Germinal center (tissue), 1 donor: Measurements from ENCODE around the gene CCDC17.
"Not testable (repeated sequence)": the region's sequence is repeated elsewhere in the genome, so short reads cannot be mapped to it uniquely, and the experiment has no call there.

Experiments
- DNase-seq: peaks from one replicate; pipeline ENCODE4 v3.0.0; 2012; ENCODE audit warnings: mixed read lengths, low spot score

The CCDC17 gene

DNA sequence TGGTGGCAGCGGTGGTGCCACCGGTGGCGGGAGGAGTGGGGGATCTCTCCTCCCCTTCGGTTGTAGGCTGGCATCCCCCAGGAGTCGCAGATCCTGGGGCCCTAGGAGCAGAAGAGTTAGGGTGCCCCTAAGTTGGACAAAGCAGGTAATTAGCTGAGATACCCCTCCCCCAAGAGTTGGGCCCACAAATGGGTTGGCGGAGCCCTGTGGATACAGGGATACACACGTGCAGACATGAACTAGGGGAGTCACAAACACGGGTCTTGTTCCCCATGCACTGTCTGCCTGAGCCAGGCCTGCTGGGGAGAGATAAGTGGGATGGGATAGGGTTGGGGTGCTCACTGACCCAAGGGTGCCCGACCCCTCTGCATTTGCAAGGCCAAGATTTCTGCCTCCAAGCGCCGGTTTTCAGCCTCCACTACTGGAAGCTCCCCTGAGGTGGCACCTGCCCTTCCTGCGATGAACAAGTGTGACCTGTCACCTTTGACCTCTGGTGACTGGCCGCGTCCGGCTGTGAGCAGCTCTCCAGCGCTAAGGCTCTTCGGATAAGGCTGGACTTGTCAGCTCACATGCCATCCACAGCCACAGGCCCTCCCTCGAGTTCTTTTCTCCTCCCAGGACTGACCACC lies 1.8 kb downstream of the CCDC17 start:
- no peak for DNase-seq

- DNase-seq: no peak
Measured at GRCh38 chr1:45621501-45621836, 2.4 kb downstream of the CCDC17 start.

DNA sequence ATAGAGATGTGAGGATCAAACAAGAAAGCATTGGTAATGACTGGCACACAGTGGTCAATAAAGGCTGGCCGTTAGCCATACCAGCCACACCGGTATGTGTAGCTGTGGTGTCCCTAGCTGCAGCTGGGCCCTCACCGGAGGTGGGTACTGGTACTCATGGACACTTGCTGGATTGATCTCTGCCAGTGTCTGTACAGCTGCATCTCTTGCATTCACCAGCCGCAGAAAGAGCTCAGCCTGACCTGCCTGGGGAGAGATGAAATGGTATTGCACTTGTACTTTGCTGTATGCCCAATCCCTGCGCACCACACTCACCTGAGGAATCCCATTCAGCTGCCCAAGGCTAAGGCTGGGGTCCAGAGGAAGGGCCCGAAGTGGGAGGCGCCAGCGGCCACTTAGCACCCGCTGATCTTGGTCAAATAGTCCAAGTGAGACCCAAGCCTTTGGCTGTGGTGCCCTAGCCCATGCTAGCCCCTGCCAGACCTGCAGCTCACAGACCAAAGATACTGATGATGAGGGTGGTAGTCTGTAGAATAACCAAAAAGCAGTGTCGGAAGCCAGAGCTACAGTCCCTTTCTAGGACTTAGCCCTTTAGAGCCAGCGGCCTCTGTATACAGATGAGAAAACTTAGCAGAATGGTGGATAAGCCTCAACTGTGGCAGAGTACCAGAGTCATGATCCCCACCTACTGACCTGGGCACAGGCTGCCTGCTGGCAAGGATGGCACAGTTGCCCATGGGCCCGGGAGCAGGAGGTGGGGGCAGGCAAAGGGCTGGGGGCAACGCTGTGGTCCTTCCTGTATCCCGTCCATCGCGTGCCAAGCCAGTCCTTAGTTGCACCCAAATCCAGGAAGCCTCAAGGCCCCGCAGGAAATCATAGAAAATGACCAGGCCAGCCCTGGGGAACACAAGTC lies 3.0 kb downstream of the CCDC17 start:
- DNase-seq: no peak

- DNase-seq: no peak
Measured at GRCh38 chr1:45619149-45619921, 4.5 kb downstream of the CCDC17 start.

DNA sequence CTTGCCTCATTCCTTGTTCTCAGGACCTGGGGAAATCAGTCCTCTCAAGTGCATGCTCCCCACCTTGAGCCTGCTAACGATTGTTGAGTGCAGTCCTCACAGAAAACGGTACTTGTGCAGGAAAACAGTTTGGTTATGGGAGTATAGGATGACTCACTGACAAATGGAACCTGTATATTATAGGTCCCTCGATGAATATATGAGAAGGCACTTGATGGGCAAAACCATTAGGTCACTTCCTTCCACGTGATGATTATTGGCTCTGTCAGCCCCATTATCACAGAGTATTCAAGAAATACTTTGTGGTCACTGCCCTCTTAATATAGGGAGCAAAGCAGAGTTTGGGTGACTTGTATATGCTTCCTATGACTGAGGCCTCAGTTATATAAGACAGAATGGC lies 6.2 kb downstream of the CCDC17 start:
- DNase-seq: no peak

- DNase-seq: peak; percentile 64
Measured at GRCh38 chr1:45615885-45616284, 8.0 kb downstream of the CCDC17 start.

GRCh38 chr1:45612941-45613579 lies 10.8 kb downstream of the CCDC17 start:
- no peak for DNase-seq

- DNase-seq: no peak
Measured at GRCh38 chr1:45610589-45611226, 13.1 kb downstream of the CCDC17 start.

DNA sequence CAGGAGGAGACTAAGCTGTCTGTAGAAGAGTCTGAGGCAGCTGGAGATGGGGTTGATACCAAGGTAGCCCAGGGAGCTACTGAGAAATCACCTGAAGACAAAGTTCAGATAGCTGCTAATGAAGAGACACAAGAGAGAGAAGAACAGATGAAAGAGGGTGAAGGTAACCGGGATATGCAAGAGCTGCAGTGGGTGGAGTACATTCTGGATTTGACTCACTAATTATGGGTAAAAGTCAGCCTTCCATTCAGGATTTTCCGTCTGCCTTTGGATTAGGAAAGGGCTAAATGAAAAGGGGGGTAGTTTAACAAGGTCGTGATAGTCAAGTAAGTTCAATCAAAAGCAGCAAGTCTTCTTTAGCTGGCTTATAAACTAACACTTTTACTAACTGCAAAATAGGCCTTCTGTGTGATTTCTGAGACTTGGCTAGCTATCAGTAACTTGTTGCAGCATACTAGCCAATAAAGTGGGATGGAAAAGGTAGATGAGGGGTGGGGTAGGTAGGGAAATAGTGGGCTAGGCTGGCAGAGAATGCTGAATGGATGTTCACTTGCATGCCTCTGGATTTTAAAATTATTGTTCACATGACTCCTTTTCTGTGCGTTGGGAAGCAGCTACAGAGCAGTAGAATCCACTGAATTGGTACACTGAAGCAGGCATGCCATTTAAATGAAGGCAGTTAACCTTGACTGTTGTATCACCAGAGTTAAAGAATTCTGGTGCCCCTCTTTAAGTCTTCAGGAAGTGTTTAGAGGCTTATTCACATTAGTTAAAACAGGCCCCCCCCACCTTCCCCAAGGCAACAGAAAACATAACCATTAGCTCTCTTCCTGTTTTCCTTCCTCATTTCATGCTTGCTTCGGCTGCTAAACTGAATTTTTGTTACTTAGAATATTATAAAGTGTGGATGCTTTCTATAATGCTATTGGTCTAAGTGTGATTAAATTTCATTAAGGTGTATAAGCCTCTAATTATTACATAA lies 15.4 kb downstream of the CCDC17 start:
- DNase-seq: peak; percentile 54

DNA sequence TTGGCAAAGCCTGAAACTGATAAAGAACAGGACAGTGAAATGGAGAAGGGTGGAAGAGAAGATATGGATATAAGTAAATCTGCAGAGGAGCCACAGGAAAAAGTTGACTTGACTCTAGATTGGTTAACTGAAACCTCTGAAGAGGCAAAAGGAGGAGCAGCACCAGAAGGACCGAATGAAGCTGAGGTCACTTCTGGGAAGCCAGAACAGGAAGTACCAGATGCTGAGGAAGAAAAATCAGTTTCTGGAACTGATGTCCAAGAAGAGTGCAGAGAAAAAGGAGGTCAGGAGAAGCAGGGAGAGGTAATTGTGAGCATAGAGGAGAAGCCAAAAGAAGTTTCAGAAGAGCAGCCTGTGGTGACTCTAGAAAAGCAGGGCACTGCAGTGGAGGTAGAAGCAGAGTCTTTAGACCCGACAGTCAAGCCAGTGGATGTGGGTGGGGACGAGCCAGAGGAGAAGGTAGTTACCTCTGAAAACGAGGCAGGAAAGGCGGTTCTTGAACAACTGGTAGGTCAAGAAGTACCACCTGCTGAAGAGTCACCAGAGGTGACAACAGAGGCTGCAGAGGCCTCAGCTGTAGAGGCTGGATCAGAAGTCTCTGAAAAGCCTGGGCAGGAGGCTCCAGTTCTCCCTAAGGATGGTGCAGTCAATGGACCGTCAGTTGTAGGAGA lies 16.3 kb downstream of the CCDC17 start:
- DNase-seq: no peak

DNA sequence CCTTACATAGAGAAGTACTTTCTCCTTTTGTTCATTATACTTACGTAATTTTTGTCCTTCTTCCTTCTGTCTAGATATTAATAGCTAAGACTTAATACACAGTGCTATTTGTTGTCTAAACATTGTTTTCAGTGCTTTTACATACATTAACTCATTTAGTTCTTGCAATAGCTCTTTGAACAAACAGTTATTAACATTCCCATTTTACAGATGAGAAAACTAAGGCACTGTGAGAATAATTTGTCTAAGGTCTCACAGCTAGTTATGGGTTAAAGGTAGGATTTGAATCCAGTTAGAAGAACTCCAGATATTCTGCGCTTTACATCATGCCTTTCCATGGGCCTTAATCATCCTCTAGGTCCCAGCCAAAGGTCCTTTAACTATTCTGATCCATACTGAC lies 19.6 kb downstream of the CCDC17 start:
- DNase-seq: no peak

GRCh38 chr1:45596765-45597164 lies 27.1 kb downstream of the CCDC17 start:
- not testable (repeated sequence) for DNase-seq

GRCh38 chr1:45594412-45594811 lies 29.4 kb downstream of the CCDC17 start:
- no peak for DNase-seq

DNA sequence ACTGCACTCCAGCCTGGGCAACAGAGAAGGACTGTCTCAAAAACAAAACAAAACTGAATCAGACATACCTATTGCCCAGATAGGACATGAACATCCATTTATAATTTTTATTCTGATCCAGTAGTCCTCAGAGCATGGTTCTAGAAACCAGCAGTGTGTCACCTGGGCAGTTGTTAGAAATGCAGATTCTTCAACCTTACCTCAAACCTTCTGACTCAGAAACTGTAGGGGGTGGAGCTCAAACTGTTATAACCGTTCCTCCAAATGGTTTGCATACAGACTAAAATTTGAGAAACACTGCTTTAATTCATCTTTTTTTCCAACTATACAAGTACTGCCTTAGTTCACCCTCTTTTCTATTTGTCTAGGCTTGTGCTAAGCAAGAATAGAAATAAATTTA lies 34.0 kb downstream of the CCDC17 start:
- no peak for DNase-seq

DNA sequence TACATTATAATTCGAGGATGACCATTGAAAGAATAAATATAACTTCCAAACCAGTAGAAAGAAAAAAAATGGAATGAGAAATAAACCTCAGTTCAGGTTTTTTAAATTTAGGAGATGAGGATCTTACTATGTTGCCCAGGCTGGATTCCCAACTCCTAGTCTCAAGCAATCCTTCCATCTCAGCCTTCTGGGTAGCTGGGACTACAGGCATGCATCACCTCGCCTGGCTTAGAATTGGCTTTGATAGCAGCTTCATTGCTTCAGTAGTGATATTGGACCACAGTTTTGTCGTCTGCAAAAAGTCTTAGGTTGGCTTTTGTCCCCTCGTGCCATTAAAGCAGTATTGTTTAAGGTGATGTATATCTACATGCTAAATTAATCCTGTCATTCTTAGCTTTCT lies 37.1 kb downstream of the CCDC17 start:
- DNase-seq: no peak

- DNase-seq: no peak
Measured at GRCh38 chr1:45585496-45586075, 38.3 kb downstream of the CCDC17 start.

GRCh38 chr1:45585110-45585426 lies 38.8 kb downstream of the CCDC17 start:
- DNase-seq: no peak

GRCh38 chr1:45584351-45585109 lies 39.3 kb downstream of the CCDC17 start:
- peak; percentile 93 for DNase-seq
